IMR-90 (cell line): ENCODE data around the gene CIZ1. TPM values are rescaled to one million over a fixed set of nuclear protein-coding genes. Genes with fewer than 3 reads are reported as not detected.

Source experiments
- ATAC-seq: fragments of 200-7000 bp; cut with Tn5 transposase; 2 replicates; pipeline ENCODE4 v1.9.1; 2020; ENCODE audit warnings: low read depth, mild to moderate bottlenecking, moderate library complexity
- BruUV-seq: library from RNA; stranded (reverse); fragments of 400-500 nt; replicated peaks from 2 replicates; lab custom pipeline; 2021; lab: Mats Ljungman, UMichigan
- CTCF ChIA-PET: fragments of 300-600 bp; formaldehyde crosslinking; extraction: SDS; loops from one replicate; lab custom pipeline; 2021; ENCODE audit warnings: antibody characterized with exemption; lab: Yijun Ruan, JAX
- POLR2A ChIA-PET: fragments of 300-600 bp; sonication (Branson Sonifier 250); formaldehyde crosslinking; loops from one replicate; lab custom pipeline; 2022; ENCODE audit warnings: antibody characterized with exemption; ENCODE audit not compliant: unreplicated experiment; lab: Charles Lee
- DNase-seq: peaks from one replicate; pipeline ENCODE4 v3.0.0; 2013
- H2AFZ ChIP-seq: replicated peaks from 2 replicates; pipeline ENCODE3; 2013; ENCODE audit warnings: low read length, mild to moderate bottlenecking; ENCODE audit not compliant: poor library complexity
- H2AK5ac ChIP-seq: 2 replicates; pipeline ENCODE4 v1.6.1; 2013; ENCODE audit warnings: low read depth, low read length, inconsistent platforms
- H2AK9ac ChIP-seq: replicated peaks from 2 replicates; pipeline ENCODE3; 2013; ENCODE audit warnings: mild to moderate bottlenecking, low read depth, low read length, moderate library complexity; ENCODE audit not compliant: poor library complexity
- H2BK120ac ChIP-seq: 2 replicates; pipeline ENCODE4 v1.6.1; 2013; ENCODE audit warnings: low read depth, low read length, inconsistent platforms
- H2BK15ac ChIP-seq: 3 replicates; pipeline ENCODE4 v1.6.1; 2013; ENCODE audit warnings: low read depth, low read length, inconsistent platforms
- H2BK20ac ChIP-seq: 2 replicates; pipeline ENCODE4 v1.6.1; 2013; ENCODE audit warnings: low read depth, mild to moderate bottlenecking, inconsistent platforms, low read length, moderate library complexity
- H2BK5ac ChIP-seq: 2 replicates; pipeline ENCODE4 v1.6.1; 2013; ENCODE audit warnings: mild to moderate bottlenecking, low read depth, low read length, inconsistent platforms; ENCODE audit not compliant: poor library complexity, severe bottlenecking
- H3K14ac ChIP-seq: replicated peaks from 2 replicates; pipeline ENCODE4 v1.6.1; 2013; ENCODE audit warnings: low read depth, low read length, inconsistent platforms
- H3K18ac ChIP-seq: 2 replicates; pipeline ENCODE4 v1.6.1; 2013; ENCODE audit warnings: low read depth, low read length, control low read depth
- H3K23ac ChIP-seq: 2 replicates; pipeline ENCODE4 v1.6.1; 2013; ENCODE audit warnings: low read depth, low read length, inconsistent platforms
- H3K27ac ChIP-seq: 2 replicates; pipeline ENCODE4 v1.5.1; 2013; ENCODE audit warnings: mild to moderate bottlenecking, control low read depth, low read length; ENCODE audit not compliant: insufficient read depth
- H3K27me3 ChIP-seq: 2 replicates; pipeline ENCODE4 v1.6.1; 2013; ENCODE audit warnings: low read length; ENCODE audit not compliant: control insufficient read depth, insufficient read depth
- H3K36me3 ChIP-seq: 2 replicates; pipeline ENCODE4 v1.6.1; 2013; ENCODE audit warnings: low read length, mixed read lengths; ENCODE audit not compliant: control insufficient read depth, insufficient read depth
- H3K4ac ChIP-seq: 2 replicates; pipeline ENCODE4 v1.6.1; 2013; ENCODE audit warnings: low read depth, low read length, inconsistent platforms
- H3K4me1 ChIP-seq: 2 replicates; pipeline ENCODE4 v1.6.1; 2013; ENCODE audit warnings: low read length, mixed read lengths; ENCODE audit not compliant: control insufficient read depth, insufficient read depth
- H3K4me2 ChIP-seq: 2 replicates; pipeline ENCODE4 v1.6.1; 2013; ENCODE audit warnings: low read depth, mild to moderate bottlenecking, control low read depth, low read length, moderate library complexity
- H3K4me3 ChIP-seq: 2 replicates; pipeline ENCODE4 v1.5.1; 2013; ENCODE audit warnings: low read depth, mild to moderate bottlenecking, control low read depth, low read length, moderate library complexity; ENCODE audit not compliant: insufficient read depth
- H3K56ac ChIP-seq: 2 replicates; pipeline ENCODE4 v1.6.1; 2013; ENCODE audit warnings: low read length, inconsistent platforms; ENCODE audit not compliant: insufficient read depth; ENCODE audit errors: extremely low read depth
- H3K79me1 ChIP-seq, 2 experiments: 2 replicates each; pipeline ENCODE4 v1.6.1; 2013; ENCODE audit warnings: low read length in 2 of 2, inconsistent platforms in 1 of 2, low read depth in 1 of 2
- H3K9ac ChIP-seq: 2 replicates; pipeline ENCODE4 v1.6.1; 2013; ENCODE audit warnings: low read depth, low read length, control low read depth
- H3K9me1 ChIP-seq: 2 replicates; pipeline ENCODE4 v1.6.1; 2013; ENCODE audit warnings: low read length, inconsistent platforms; ENCODE audit not compliant: insufficient read depth
- H3K9me3 ChIP-seq: 2 replicates; pipeline ENCODE4 v1.6.1; 2013; ENCODE audit warnings: low read length; ENCODE audit not compliant: control insufficient read depth, insufficient read depth
- H4K20me1 ChIP-seq: 2 replicates; pipeline ENCODE4 v1.6.1; 2013; ENCODE audit warnings: low read length, inconsistent platforms; ENCODE audit not compliant: insufficient read depth
- H4K5ac ChIP-seq: 2 replicates; pipeline ENCODE4 v1.6.1; 2013; ENCODE audit warnings: mild to moderate bottlenecking, low read depth, low read length, control low read depth
- H4K8ac ChIP-seq, 2 experiments: 2 replicates each; pipeline ENCODE4 v1.6.1; 2013; ENCODE audit warnings: low read depth in 2 of 2, low read length in 2 of 2, control low read depth in 1 of 2, inconsistent platforms in 1 of 2
- H4K91ac ChIP-seq: 2 replicates; pipeline ENCODE4 v1.6.1; 2013; ENCODE audit warnings: low read depth, low read length, inconsistent platforms; ENCODE audit not compliant: insufficient read depth
- ELK1 ChIP-seq: fragments of 150-350 bp; IDR thresholded peaks from 2 replicates; pipeline ENCODE4 v1.6.1; 2016; ENCODE audit warnings: low read depth, mild to moderate bottlenecking, low read length, moderate library complexity, borderline replicate concordance
- FOS ChIP-seq: fragments of 150-350 bp; IDR thresholded peaks from 2 replicates; pipeline ENCODE4 v1.6.1; 2016; ENCODE audit warnings: low read depth, low read length
- NFE2L2 ChIP-seq: fragments of 150-350 bp; IDR thresholded peaks from 2 replicates; pipeline ENCODE4 v1.6.1; 2016; ENCODE audit warnings: low read depth, mild to moderate bottlenecking, low read length
- WGBS, 2 experiments: methylation state at CpG; one replicate each; pipeline versions ENCODE4 v1.1.5 to v1.1.7; 2013; ENCODE audit warnings: missing lambda C conversion rate in 2 of 2; ENCODE audit not compliant: insufficient read length in 1 of 2; ENCODE audit errors: extremely low coverage in 2 of 2; 5-methylcytosine and 5-hydroxymethylcytosine counted together
- dilution Hi-C: fragments of 300-500 bp; cut with HindIII; formaldehyde crosslinking; loops from one replicate; pipeline ENCODE4 v1.14.3; 2018; ENCODE audit warnings: low sequenced_read_pairs; ENCODE audit not compliant: unreplicated experiment
- in situ Hi-C: fragments of 300-500 bp; cut with MboI; formaldehyde crosslinking; loops from 3 replicates; pipeline ENCODE4 v1.14.3; 2019; ENCODE audit warnings: low sequenced_read_pairs, inconsistent platforms, mixed read lengths
- intact Hi-C: fragments of 100-400 bp; cut with micrococcal nuclease; formaldehyde crosslinking; loops from 2 replicates; pipeline ENCODE4 v1.10.0; 2022
- polyA plus RNA-seq, 3 experiments: library from polyadenylated mRNA; depleted of rRNA; stranded (reverse); fragments of >200 nt; gene quantifications; 2 replicates each; pipeline ENCODE4 v1.2.3, GENCODE V29; 2012; ENCODE audit warnings: low replicate concordance in 1 of 3
- total RNA-seq: library from RNA; depleted of rRNA; stranded (reverse); fragments of >200 nt; gene quantifications from 2 replicates; pipeline ENCODE4 v1.2.3, GENCODE V29; 2012

Gene CIZ1
- total and polyA plus RNA-seq, 2 of the 4 experiments (the other 2 are of a cell fraction): 13.8 to 51.9 TPM

DNA sequence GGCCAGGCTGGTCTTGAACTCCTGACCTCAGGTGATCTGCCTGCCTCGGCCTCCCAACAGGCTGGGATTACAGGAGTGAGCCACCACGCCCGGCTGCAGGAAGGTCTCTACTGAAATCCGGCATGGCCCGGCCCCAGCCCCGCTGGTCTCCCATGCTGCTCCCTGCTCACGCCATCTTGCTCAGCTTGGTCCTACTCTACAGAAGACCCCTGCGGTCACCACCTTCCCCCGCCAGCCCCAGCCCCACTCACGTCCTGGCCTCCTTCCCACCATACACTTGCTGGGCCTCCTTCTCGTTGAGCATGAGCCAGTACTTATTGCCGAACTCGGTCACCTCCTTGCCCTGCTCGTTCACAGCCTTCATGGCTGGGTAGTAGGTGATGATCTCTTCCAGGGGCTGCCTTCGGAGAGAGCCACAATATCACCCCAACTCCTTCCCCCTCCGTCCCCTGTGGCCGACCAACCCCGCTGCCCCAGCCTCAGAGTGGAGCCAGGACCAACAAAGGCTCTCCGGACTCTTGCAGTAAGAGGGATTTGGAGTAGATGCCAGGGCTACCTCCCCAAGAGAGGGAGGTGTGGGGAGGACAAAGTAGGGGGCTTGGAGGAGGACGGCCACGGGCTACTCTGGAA is 67.8 kb downstream of the CIZ1 start:
- H2AK9ac ChIP-seq: no peak overlapping the region
- ChIA-PET POLR2A (no interaction called here), CTCF (no interaction called here)
- peaks cover 6% of the 10 kb centered on the region; the same call in 1 of the 2 replicates for H3K4me1 ChIP-seq
- no peak overlapping the region for H4K5ac ChIP-seq
- H3K36me3 ChIP-seq: peaks cover 24% of the 10 kb centered on the region
- H3K27me3 ChIP-seq: no peaks in the 10 kb centered on the region
- H3K27ac ChIP-seq: no peak overlapping the region
- peaks cover 17% of the 10 kb centered on the region; the same call in 1 of the 2 replicates for H4K20me1 ChIP-seq
- H3K56ac ChIP-seq: no peak overlapping the region
- no peak overlapping the region for H3K9ac ChIP-seq
- H2BK15ac ChIP-seq: no peak overlapping the region
- no peak overlapping the region for H2BK120ac ChIP-seq
- TF ChIP-seq ELK1 (no peak), NFE2L2 (no peak), FOS (no peak)
- no peak overlapping the region for H3K4me2 ChIP-seq
- WGBS, 2 experiments: 97% methylated on average over 6 of the region's 21 CpGs; no CpG with 5 or more reads in 1 of the 2 experiments
- no peak overlapping the region for H4K8ac ChIP-seq
- DNase-seq: no peak
- H3K4ac ChIP-seq: no peak overlapping the region
- no peak overlapping the region for H2AFZ ChIP-seq
- H3K9me1 ChIP-seq: peaks cover 4% of the 10 kb centered on the region
- H3K4me3 ChIP-seq: no peak overlapping the region
- dilution Hi-C loops: no loop called here
- no peak for ATAC-seq
- H3K14ac ChIP-seq: no peak overlapping the region
- no peak overlapping the region for H2BK20ac ChIP-seq
- H4K91ac ChIP-seq: no peak overlapping the region
- in situ Hi-C loops: no loop called here
- intact Hi-C loops: no loop called here
- no peak overlapping the region for H3K23ac ChIP-seq
- no peak overlapping the region for H3K18ac ChIP-seq
- no TSS peak for BruUV-seq
- peaks cover 9 to 32% of the 10 kb centered on the region in 2 experiments; a peak in 3 of 4 replicates for H3K79me1 ChIP-seq
- no peak overlapping the region for H2AK5ac ChIP-seq
- H2BK5ac ChIP-seq: no peak overlapping the region
- H3K9me3 ChIP-seq: no peaks in the 10 kb centered on the region
